Tibial nerve (tissue), 3 donors: ENCODE measurements around the gene WFDC1.

Source experiments
- POLR2A ChIP-seq, 2 donors: fragments of 450-650 bp; IDR thresholded peaks; one replicate each; pipeline ENCODE4 v1.6.1; 2017; ENCODE audit warnings: antibody characterized with exemption in 2 of 2, mild to moderate bottlenecking in 2 of 2, moderate library complexity in 2 of 2
- TF ChIP-seq, protein P1 (sequence below), 5 experiments: fragments of 200-600 bp in 3 of 5; fragments of 450-650 bp in 2 of 5; sonication (generic) in 3 of 5; IDR thresholded peaks; one replicate each; pipeline ENCODE4 v1.5.1; 2016 to 2019; ENCODE audit warnings: antibody characterized with exemption in 5 of 5, mild to moderate bottlenecking in 3 of 5, moderate library complexity in 2 of 5

DNA sequence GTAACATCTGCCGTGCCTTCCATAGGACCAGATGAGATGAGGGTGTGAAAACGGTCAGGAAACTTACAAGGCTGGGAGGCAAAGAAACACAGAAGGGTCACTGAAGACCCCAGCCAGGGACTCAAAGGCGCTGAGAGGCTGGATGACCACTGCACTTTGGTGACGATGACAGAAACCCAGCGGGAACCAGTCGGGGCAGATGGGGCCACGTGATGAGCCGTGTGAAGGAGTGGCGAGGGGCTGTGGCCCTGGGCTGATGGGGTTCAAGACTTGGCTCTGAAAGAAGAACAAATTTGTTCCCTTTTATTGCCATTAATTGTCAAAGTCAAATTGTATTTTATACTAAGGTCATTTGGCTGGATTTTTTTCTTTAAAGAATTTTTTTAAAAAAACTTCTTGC lies 45.1 kb downstream of the WFDC1 start:
- TF ChIP-seq, protein P1, sequence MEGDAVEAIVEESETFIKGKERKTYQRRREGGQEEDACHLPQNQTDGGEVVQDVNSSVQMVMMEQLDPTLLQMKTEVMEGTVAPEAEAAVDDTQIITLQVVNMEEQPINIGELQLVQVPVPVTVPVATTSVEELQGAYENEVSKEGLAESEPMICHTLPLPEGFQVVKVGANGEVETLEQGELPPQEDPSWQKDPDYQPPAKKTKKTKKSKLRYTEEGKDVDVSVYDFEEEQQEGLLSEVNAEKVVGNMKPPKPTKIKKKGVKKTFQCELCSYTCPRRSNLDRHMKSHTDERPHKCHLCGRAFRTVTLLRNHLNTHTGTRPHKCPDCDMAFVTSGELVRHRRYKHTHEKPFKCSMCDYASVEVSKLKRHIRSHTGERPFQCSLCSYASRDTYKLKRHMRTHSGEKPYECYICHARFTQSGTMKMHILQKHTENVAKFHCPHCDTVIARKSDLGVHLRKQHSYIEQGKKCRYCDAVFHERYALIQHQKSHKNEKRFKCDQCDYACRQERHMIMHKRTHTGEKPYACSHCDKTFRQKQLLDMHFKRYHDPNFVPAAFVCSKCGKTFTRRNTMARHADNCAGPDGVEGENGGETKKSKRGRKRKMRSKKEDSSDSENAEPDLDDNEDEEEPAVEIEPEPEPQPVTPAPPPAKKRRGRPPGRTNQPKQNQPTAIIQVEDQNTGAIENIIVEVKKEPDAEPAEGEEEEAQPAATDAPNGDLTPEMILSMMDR (IDR thresholded peaks at IDR 0.05), result no peak
- no peak for TF ChIP-seq POLR2A (IDR thresholded peaks at IDR 0.05)
